ENCODE data around the gene MGAT4A.

MGAT4A gene

GRCh38 chr2:98693477-98693876, 37.5 kb downstream of the MGAT4A start:
- no peaks in the 10 kb centered on the region for H3K36me3 ChIP-seq (replicated peaks in 1 of 2; ENCODE audit: control insufficient read depth in 2 of 2, insufficient read depth in 2 of 2, low read length in 2 of 2)
- no peak overlapping the region for H4K91ac ChIP-seq (ENCODE audit: low read depth, low read length, poor library complexity)
- no peak overlapping the region for H3K27ac ChIP-seq (replicated peaks; ENCODE audit: low read length)
- no peak overlapping the region for H4K8ac ChIP-seq (ENCODE audit: low read depth, low read length)
- no peaks in the 10 kb centered on the region for H3K9me3 ChIP-seq (replicated peaks in 1 of 2; ENCODE audit: control insufficient read depth in 2 of 2, insufficient read depth in 1 of 2, low read depth in 1 of 2, low read length in 2 of 2)
- H3K23ac ChIP-seq (ENCODE audit: low read depth, low read length, poor library complexity), result no peak overlapping the region
- H3K9ac ChIP-seq (ENCODE audit: low read depth, low read length, poor library complexity), result no peak overlapping the region
- no peak overlapping the region for H2AK5ac ChIP-seq (ENCODE audit: low read depth, low read length)
- H2BK120ac ChIP-seq (ENCODE audit: low read depth, low read length), result no peak overlapping the region
- H3K27me3 ChIP-seq (ENCODE audit: control insufficient read depth in 3 of 3, insufficient read depth in 3 of 3, low read depth in 1 of 3, low read length in 3 of 3), result no peaks in the 10 kb centered on the region
- H3K4me1 ChIP-seq (ENCODE audit: control insufficient read depth in 2 of 2, insufficient read depth in 1 of 2, low read depth in 1 of 2, low read length in 2 of 2), result peaks cover 0 to 1% of the 10 kb centered on the region in 2 donors
- H3K18ac ChIP-seq (ENCODE audit: low read length), result no peak overlapping the region
- no CpG with 5 or more reads among the region's 5 CpGs for WGBS, 2 donors (ENCODE audit: extremely low coverage in 2 of 2, insufficient read length in 2 of 2, insufficient replicate concordance in 1 of 2)
- no peak overlapping the region for H2BK15ac ChIP-seq (ENCODE audit: low read length)
- H2BK5ac ChIP-seq (ENCODE audit: low read length), result no peak overlapping the region
- H3K79me1 ChIP-seq (ENCODE audit: low read depth, low read length), result no peaks in the 10 kb centered on the region
- no peak overlapping the region for H3K4me2 ChIP-seq (ENCODE audit: insufficient read depth, low read length, poor library complexity, severe bottlenecking)
- no peak for DNase-seq (ENCODE audit: low spot score)
- no peak overlapping the region for H2BK12ac ChIP-seq (ENCODE audit: low read length)
- no peak overlapping the region for H3K14ac ChIP-seq (ENCODE audit: low read length)
- no peak overlapping the region for H3K4me3 ChIP-seq (ENCODE audit: low read length in 2 of 2)
- no peak overlapping the region for H3K4ac ChIP-seq (ENCODE audit: low read length)
- H2AFZ ChIP-seq (ENCODE audit: low read length), result no peak overlapping the region

GRCh38 chr2:98692090-98693054, 38.6 kb downstream of the MGAT4A start:
- H2BK5ac ChIP-seq (ENCODE audit: low read length), result no peak overlapping the region
- DNase-seq (ENCODE audit: low spot score), result no peak
- no peak overlapping the region for H3K27ac ChIP-seq (replicated peaks; ENCODE audit: low read length)
- no peak overlapping the region for H2BK12ac ChIP-seq (ENCODE audit: low read length)
- no peak overlapping the region for H2BK15ac ChIP-seq (ENCODE audit: low read length)
- no peak overlapping the region for H4K91ac ChIP-seq (ENCODE audit: low read depth, low read length, poor library complexity)
- no peaks in the 10 kb centered on the region for H3K27me3 ChIP-seq (ENCODE audit: control insufficient read depth in 3 of 3, insufficient read depth in 3 of 3, low read depth in 1 of 3, low read length in 3 of 3)
- no peak overlapping the region for H2AFZ ChIP-seq (ENCODE audit: low read length)
- no peak overlapping the region for H3K4me3 ChIP-seq (ENCODE audit: low read length in 2 of 2)
- no peak overlapping the region for H3K23ac ChIP-seq (ENCODE audit: low read depth, low read length, poor library complexity)
- H3K4me1 ChIP-seq (ENCODE audit: control insufficient read depth in 2 of 2, insufficient read depth in 1 of 2, low read depth in 1 of 2, low read length in 2 of 2), result peaks cover 3 to 5% of the 10 kb centered on the region in 2 donors
- no peak overlapping the region for H4K8ac ChIP-seq (ENCODE audit: low read depth, low read length)
- H3K36me3 ChIP-seq (replicated peaks in 1 of 2; ENCODE audit: control insufficient read depth in 2 of 2, insufficient read depth in 2 of 2, low read length in 2 of 2), result no peaks in the 10 kb centered on the region
- H3K9ac ChIP-seq (ENCODE audit: low read depth, low read length, poor library complexity), result no peak overlapping the region
- no peak overlapping the region for H3K4ac ChIP-seq (ENCODE audit: low read length)
- H3K18ac ChIP-seq (ENCODE audit: low read length), result no peak overlapping the region
- no peak overlapping the region for H3K14ac ChIP-seq (ENCODE audit: low read length)
- H2AK5ac ChIP-seq (ENCODE audit: low read depth, low read length), result no peak overlapping the region
- no peak overlapping the region for H2BK120ac ChIP-seq (ENCODE audit: low read depth, low read length)
- no CpG with 5 or more reads among the region's 7 CpGs for WGBS, 2 donors (ENCODE audit: extremely low coverage in 2 of 2, insufficient read length in 2 of 2, insufficient replicate concordance in 1 of 2)
- H3K79me1 ChIP-seq (ENCODE audit: low read depth, low read length), result no peaks in the 10 kb centered on the region
- H3K4me2 ChIP-seq (ENCODE audit: insufficient read depth, low read length, poor library complexity, severe bottlenecking), result no peak overlapping the region
- no peaks in the 10 kb centered on the region for H3K9me3 ChIP-seq (replicated peaks in 1 of 2; ENCODE audit: control insufficient read depth in 2 of 2, insufficient read depth in 1 of 2, low read depth in 1 of 2, low read length in 2 of 2)

GRCh38 chr2:98691303-98691702, 39.6 kb downstream of the MGAT4A start:
- Histone ChIP-seq H2BK5ac (ENCODE audit: low read length) (no peak overlapping the region), H3K9ac (ENCODE audit: low read depth, low read length, poor library complexity) (no peak overlapping the region), H2BK120ac (ENCODE audit: low read depth, low read length) (no peak overlapping the region), H3K79me1 (ENCODE audit: low read depth, low read length) (no peaks in the 10 kb centered on the region), H3K4me1 (ENCODE audit: control insufficient read depth in 2 of 2, insufficient read depth in 1 of 2, low read depth in 1 of 2, low read length in 2 of 2) (peaks cover 3 to 5% of the 10 kb centered on the region in 2 donors), H3K4me2 (ENCODE audit: insufficient read depth, low read length, poor library complexity, severe bottlenecking) (no peak overlapping the region), H3K4me3 (ENCODE audit: low read length in 2 of 2) (no peak overlapping the region), H3K27ac (replicated peaks; ENCODE audit: low read length) (no peak overlapping the region), H3K14ac (ENCODE audit: low read length) (no peak overlapping the region), H2AK5ac (ENCODE audit: low read depth, low read length) (no peak overlapping the region), H3K23ac (ENCODE audit: low read depth, low read length, poor library complexity) (no peak overlapping the region), H3K9me3 (replicated peaks in 1 of 2; ENCODE audit: control insufficient read depth in 2 of 2, insufficient read depth in 1 of 2, low read depth in 1 of 2, low read length in 2 of 2) (no peaks in the 10 kb centered on the region), H3K4ac (ENCODE audit: low read length) (no peak overlapping the region), H3K27me3 (ENCODE audit: control insufficient read depth in 3 of 3, insufficient read depth in 3 of 3, low read depth in 1 of 3, low read length in 3 of 3) (no peaks in the 10 kb centered on the region), H3K36me3 (replicated peaks in 1 of 2; ENCODE audit: control insufficient read depth in 2 of 2, insufficient read depth in 2 of 2, low read length in 2 of 2) (no peaks in the 10 kb centered on the region), H2BK15ac (ENCODE audit: low read length) (no peak overlapping the region), H2AFZ (ENCODE audit: low read length) (no peak overlapping the region), H2BK12ac (ENCODE audit: low read length) (no peak overlapping the region), H4K91ac (ENCODE audit: low read depth, low read length, poor library complexity) (no peak overlapping the region), H4K8ac (ENCODE audit: low read depth, low read length) (no peak overlapping the region), H3K18ac (ENCODE audit: low read length) (no peak overlapping the region)
- DNase-seq (ENCODE audit: low spot score), result no peak
- no CpG with 5 or more reads among the region's 3 CpGs for WGBS, 2 donors (ENCODE audit: extremely low coverage in 2 of 2, insufficient read length in 2 of 2, insufficient replicate concordance in 1 of 2)

- Histone ChIP-seq H3K9me3 (replicated peaks in 1 of 2; ENCODE audit: control insufficient read depth in 2 of 2, insufficient read depth in 1 of 2, low read depth in 1 of 2, low read length in 2 of 2) (no peaks in the 10 kb centered on the region), H3K14ac (ENCODE audit: low read length) (no peak overlapping the region), H2BK15ac (ENCODE audit: low read length) (no peak overlapping the region), H4K8ac (ENCODE audit: low read depth, low read length) (no peak overlapping the region), H2AFZ (ENCODE audit: low read length) (no peak overlapping the region), H3K4me1 (ENCODE audit: control insufficient read depth in 2 of 2, insufficient read depth in 1 of 2, low read depth in 1 of 2, low read length in 2 of 2) (peaks cover 3 to 5% of the 10 kb centered on the region in 2 donors), H3K36me3 (replicated peaks in 1 of 2; ENCODE audit: control insufficient read depth in 2 of 2, insufficient read depth in 2 of 2, low read length in 2 of 2) (no peaks in the 10 kb centered on the region), H3K23ac (ENCODE audit: low read depth, low read length, poor library complexity) (no peak overlapping the region), H3K27me3 (ENCODE audit: control insufficient read depth in 3 of 3, insufficient read depth in 3 of 3, low read depth in 1 of 3, low read length in 3 of 3) (no peaks in the 10 kb centered on the region), H2BK12ac (ENCODE audit: low read length) (no peak overlapping the region), H2BK120ac (ENCODE audit: low read depth, low read length) (no peak overlapping the region), H3K4me3 (ENCODE audit: low read length in 2 of 2) (no peak overlapping the region), H3K9ac (ENCODE audit: low read depth, low read length, poor library complexity) (no peak overlapping the region), H3K27ac (replicated peaks; ENCODE audit: low read length) (no peak overlapping the region), H3K18ac (ENCODE audit: low read length) (no peak overlapping the region), H3K79me1 (ENCODE audit: low read depth, low read length) (no peaks in the 10 kb centered on the region), H2BK5ac (ENCODE audit: low read length) (no peak overlapping the region), H4K91ac (ENCODE audit: low read depth, low read length, poor library complexity) (no peak overlapping the region), H2AK5ac (ENCODE audit: low read depth, low read length) (no peak overlapping the region), H3K4me2 (ENCODE audit: insufficient read depth, low read length, poor library complexity, severe bottlenecking) (no peak overlapping the region), H3K4ac (ENCODE audit: low read length) (no peak overlapping the region)
- no peak for DNase-seq (ENCODE audit: low spot score)
- no CpG with 5 or more reads among the region's 14 CpGs for WGBS, 2 donors (ENCODE audit: extremely low coverage in 2 of 2, insufficient read length in 2 of 2, insufficient replicate concordance in 1 of 2)
Measured at GRCh38 chr2:98685930-98686887, 44.7 kb downstream of the MGAT4A start.

All from neuronal stem cell (in vitro differentiated cells).